Neuronal stem cell (in vitro differentiated cells): ENCODE results near the gene EPB41L2.

Experiments
- DNase-seq: peaks from one replicate; pipeline ENCODE4 v3.0.0-alpha.2; 2013; ENCODE audit warnings: low spot score
- H2AFZ ChIP-seq: one replicate; pipeline ENCODE4 v1.6.1; 2013; ENCODE audit warnings: mild to moderate bottlenecking, low read length, inconsistent platforms
- H2AK5ac ChIP-seq: 2 replicates; pipeline ENCODE4 v1.6.1; 2013; ENCODE audit warnings: low read depth, mild to moderate bottlenecking, inconsistent platforms, low read length, moderate library complexity, mixed read lengths
- H2BK120ac ChIP-seq: 2 replicates; pipeline ENCODE4 v1.6.1; 2013; ENCODE audit warnings: low read depth, mild to moderate bottlenecking, inconsistent platforms, low read length, moderate library complexity, mixed read lengths
- H2BK12ac ChIP-seq: one replicate; pipeline ENCODE4 v1.6.1; 2013; ENCODE audit warnings: low read length, inconsistent platforms
- H2BK15ac ChIP-seq: 2 replicates; pipeline ENCODE4 v1.6.1; 2013; ENCODE audit warnings: mild to moderate bottlenecking, low read length, inconsistent platforms, mixed read lengths
- H2BK5ac ChIP-seq: one replicate; pipeline ENCODE4 v1.6.1; 2013; ENCODE audit warnings: inconsistent platforms, mild to moderate bottlenecking, low read length, moderate library complexity
- H3K14ac ChIP-seq: one replicate; pipeline ENCODE4 v1.6.1; 2013; ENCODE audit warnings: low read length, inconsistent platforms
- H3K18ac ChIP-seq: 2 replicates; pipeline ENCODE4 v1.6.1; 2013; ENCODE audit warnings: low read length, inconsistent platforms
- H3K23ac ChIP-seq: 2 replicates; pipeline ENCODE4 v1.6.1; 2013; ENCODE audit warnings: low read depth, mild to moderate bottlenecking, mixed read lengths, low read length, inconsistent platforms; ENCODE audit not compliant: poor library complexity
- H3K27ac ChIP-seq: replicated peaks from 3 replicates; pipeline ENCODE4 v1.5.1; 2013; ENCODE audit warnings: low read length, inconsistent platforms
- H3K27me3 ChIP-seq, 3 experiments: 2 replicates each; pipeline ENCODE4 v1.6.1; 2013; ENCODE audit warnings: low read length in 3 of 3, mild to moderate bottlenecking in 2 of 3, inconsistent platforms in 1 of 3, low read depth in 1 of 3, mixed read lengths in 1 of 3, moderate library complexity in 1 of 3; ENCODE audit not compliant: control insufficient read depth in 3 of 3, insufficient read depth in 3 of 3
- H3K36me3 ChIP-seq, 2 donors: replicated peaks in 1 of 2; 2 replicates each; pipeline ENCODE4 v1.6.1; 2013; ENCODE audit warnings: low read length in 2 of 2; ENCODE audit not compliant: control insufficient read depth in 2 of 2, insufficient read depth in 2 of 2
- H3K4ac ChIP-seq: 2 replicates; pipeline ENCODE4 v1.6.1; 2013; ENCODE audit warnings: inconsistent platforms, mild to moderate bottlenecking, low read length, moderate library complexity
- H3K4me1 ChIP-seq, 2 donors: 1 replicate in 1 of 2; 2 replicates in 1 of 2; pipeline ENCODE4 v1.6.1; 2013; ENCODE audit warnings: low read length in 2 of 2, low read depth in 1 of 2; ENCODE audit not compliant: control insufficient read depth in 2 of 2, insufficient read depth in 1 of 2
- H3K4me2 ChIP-seq: one replicate; pipeline ENCODE4 v1.6.1; 2013; ENCODE audit warnings: mild to moderate bottlenecking, low read length, inconsistent platforms; ENCODE audit not compliant: insufficient read depth, poor library complexity, severe bottlenecking
- H3K4me3 ChIP-seq, 2 donors: 2 replicates each; pipeline ENCODE4 v1.5.1; 2013; ENCODE audit warnings: low read length in 2 of 2, mild to moderate bottlenecking in 2 of 2, inconsistent platforms in 1 of 2, moderate library complexity in 1 of 2
- H3K79me1 ChIP-seq: one replicate; pipeline ENCODE4 v1.6.1; 2013; ENCODE audit warnings: low read depth, mild to moderate bottlenecking, inconsistent platforms, low read length, moderate library complexity
- H3K9ac ChIP-seq: one replicate; pipeline ENCODE4 v1.6.1; 2013; ENCODE audit warnings: mild to moderate bottlenecking, low read depth, low read length, inconsistent platforms; ENCODE audit not compliant: poor library complexity
- H3K9me3 ChIP-seq, 2 donors: replicated peaks in 1 of 2; 2 replicates each; pipeline versions ENCODE3 to v1.6.1; 2013; ENCODE audit warnings: low read length in 2 of 2, mild to moderate bottlenecking in 2 of 2, inconsistent platforms in 1 of 2, low read depth in 1 of 2, mixed read lengths in 1 of 2, moderate library complexity in 1 of 2; ENCODE audit not compliant: control insufficient read depth in 2 of 2, insufficient read depth in 1 of 2
- H4K8ac ChIP-seq: one replicate; pipeline ENCODE4 v1.6.1; 2013; ENCODE audit warnings: low read depth, mild to moderate bottlenecking, inconsistent platforms, low read length, moderate library complexity
- H4K91ac ChIP-seq: one replicate; pipeline ENCODE4 v1.6.1; 2013; ENCODE audit warnings: low read length, low read depth, mild to moderate bottlenecking, inconsistent platforms; ENCODE audit not compliant: poor library complexity
- WGBS, 2 donors: extraction: QIAGEN DNeasy Blood & Tissue Kit; methylation state at CpG; one replicate each; pipeline ENCODE4 v1.1.7; 2013; ENCODE audit warnings: missing lambda C conversion rate in 2 of 2, mixed read lengths in 1 of 2; ENCODE audit not compliant: insufficient read length in 2 of 2, insufficient replicate concordance in 1 of 2; ENCODE audit errors: extremely low coverage in 2 of 2; 5-methylcytosine and 5-hydroxymethylcytosine counted together

Gene EPB41L2

GRCh38 chr6:130839379-130839778 is 223.7 kb downstream of the EPB41L2 start:
- Histone ChIP-seq H3K14ac (no peak overlapping the region), H4K8ac (no peak overlapping the region), H2BK120ac (no peak overlapping the region), H4K91ac (no peak overlapping the region), H2BK12ac (no peak overlapping the region), H2BK5ac (no peak overlapping the region), H3K18ac (no peak overlapping the region), H3K4me2 (no peak overlapping the region), H3K4ac (no peak overlapping the region), H3K4me1 (no peaks in the 10 kb centered on the region), H2AK5ac (no peak overlapping the region), H3K27me3 (no peaks in the 10 kb centered on the region), H3K4me3 (no peak overlapping the region), H3K27ac (no peak overlapping the region), H2AFZ (no peak overlapping the region), H3K36me3 (peaks cover 0 to 5% of the 10 kb centered on the region in 2 donors), H3K23ac (no peak overlapping the region), H2BK15ac (no peak overlapping the region), H3K79me1 (no peaks in the 10 kb centered on the region), H3K9ac (no peak overlapping the region), H3K9me3 (no peaks in the 10 kb centered on the region)
- DNase-seq, result no peak
- WGBS, 2 donors, result no CpG with 5 or more reads among the region's 2 CpGs

- Histone ChIP-seq H2BK12ac (no peak overlapping the region), H3K79me1 (no peaks in the 10 kb centered on the region), H2BK120ac (no peak overlapping the region), H2BK15ac (no peak overlapping the region), H2BK5ac (no peak overlapping the region), H3K23ac (no peak overlapping the region), H3K27me3 (no peaks in the 10 kb centered on the region), H3K9me3 (no peaks in the 10 kb centered on the region), H2AFZ (no peak overlapping the region), H3K9ac (no peak overlapping the region), H3K4me2 (no peak overlapping the region), H3K4me3 (no peak overlapping the region), H4K91ac (no peak overlapping the region), H2AK5ac (no peak overlapping the region), H3K14ac (no peak overlapping the region), H3K4ac (no peak overlapping the region), H3K36me3 (peaks cover 0 to 5% of the 10 kb centered on the region in 2 donors), H4K8ac (no peak overlapping the region), H3K27ac (no peak overlapping the region), H3K18ac (no peak overlapping the region), H3K4me1 (no peaks in the 10 kb centered on the region)
- no CpG with 5 or more reads among the region's 5 CpGs for WGBS, 2 donors
- DNase-seq, result no peak
Measured at GRCh38 chr6:130838951-130839350, 224.1 kb downstream of the EPB41L2 start.

DNA sequence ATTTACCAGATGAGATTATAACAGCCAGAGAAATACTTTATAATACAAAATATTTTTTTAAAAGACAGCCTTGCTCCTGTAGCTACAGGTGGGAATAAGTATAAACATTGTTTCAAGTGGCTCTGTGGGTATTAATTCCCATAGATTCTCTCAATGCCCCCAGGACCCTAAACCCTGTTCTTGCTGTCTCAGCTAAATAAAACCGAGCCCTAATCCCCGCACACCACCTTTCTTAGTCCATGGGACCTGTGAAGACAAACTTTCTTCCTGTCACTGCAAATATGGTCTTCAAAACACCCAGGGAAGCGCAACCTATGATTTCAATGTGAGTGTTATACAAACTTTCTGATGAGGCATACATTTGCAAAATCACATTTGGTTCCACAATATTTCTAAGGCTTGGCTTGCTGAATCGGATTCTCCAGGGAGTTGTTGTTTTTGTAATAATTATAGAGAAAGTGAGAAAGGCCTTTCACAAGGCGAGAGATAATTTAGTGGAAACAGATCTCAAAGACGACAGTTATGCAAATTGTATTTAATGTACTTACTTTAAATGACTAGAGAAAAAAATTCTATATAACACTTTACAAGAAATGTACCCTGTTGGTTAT is 224.7 kb downstream of the EPB41L2 start:
- Histone ChIP-seq H3K36me3 (peaks cover 0 to 5% of the 10 kb centered on the region in 2 donors), H2BK12ac (no peak overlapping the region), H3K23ac (no peak overlapping the region), H3K9me3 (no peaks in the 10 kb centered on the region), H2BK15ac (no peak overlapping the region), H3K4me2 (no peak overlapping the region), H2BK5ac (no peak overlapping the region), H2AFZ (no peak overlapping the region), H3K27ac (no peak overlapping the region), H3K4ac (no peak overlapping the region), H2AK5ac (no peak overlapping the region), H3K9ac (no peak overlapping the region), H4K91ac (no peak overlapping the region), H3K4me1 (no peaks in the 10 kb centered on the region), H3K14ac (no peak overlapping the region), H3K27me3 (no peaks in the 10 kb centered on the region), H3K4me3 (no peak overlapping the region), H4K8ac (no peak overlapping the region), H3K79me1 (no peaks in the 10 kb centered on the region), H3K18ac (no peak overlapping the region), H2BK120ac (no peak overlapping the region)
- DNase-seq, result no peak
- no CpG with 5 or more reads among the region's 6 CpGs for WGBS, 2 donors

DNA sequence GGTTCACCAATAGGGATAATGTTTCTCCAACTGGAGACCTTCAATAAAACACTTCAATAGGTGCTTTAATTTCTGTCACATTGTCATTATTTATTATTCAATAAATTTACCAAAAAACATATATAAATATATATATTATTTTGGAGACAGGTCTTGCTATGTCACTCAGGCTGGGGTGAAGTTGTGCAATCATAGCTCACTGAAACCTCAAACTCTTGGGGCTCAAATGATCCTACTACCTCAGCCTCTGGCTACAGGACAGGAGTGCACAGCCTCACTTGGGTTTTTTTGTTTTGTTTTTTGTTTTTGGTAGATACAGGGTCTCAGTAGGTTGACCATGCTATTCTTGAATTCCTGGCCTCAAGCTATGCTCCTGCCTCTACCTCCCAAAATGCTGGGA is 226.0 kb downstream of the EPB41L2 start:
- Histone ChIP-seq H2BK5ac (no peak overlapping the region), H3K14ac (no peak overlapping the region), H3K4me1 (no peaks in the 10 kb centered on the region), H4K91ac (no peak overlapping the region), H2AK5ac (no peak overlapping the region), H3K23ac (no peak overlapping the region), H3K27me3 (no peaks in the 10 kb centered on the region), H4K8ac (no peak overlapping the region), H3K4me3 (no peak overlapping the region), H3K79me1 (no peaks in the 10 kb centered on the region), H3K9me3 (peaks cover 0 to 3% of the 10 kb centered on the region in 2 donors), H3K4me2 (no peak overlapping the region), H2BK12ac (no peak overlapping the region), H3K36me3 (peaks cover 0 to 5% of the 10 kb centered on the region in 2 donors), H2BK15ac (no peak overlapping the region), H3K4ac (no peak overlapping the region), H3K18ac (no peak overlapping the region), H3K9ac (no peak overlapping the region), H2BK120ac (no peak overlapping the region), H2AFZ (no peak overlapping the region), H3K27ac (no peak overlapping the region)
- no peak for DNase-seq
